ENCODE data around the gene FRMD4A.

The FRMD4A gene

GRCh38 chr10:13673156-13673555, 657.6 kb downstream of the FRMD4A start:
- TF ChIP-seq CTCF (IDR thresholded peaks at IDR 0.05; ENCODE audit: low read depth, low read length), result no peak
- peak; percentile 4 for DNase-seq (ENCODE audit: extremely low read depth, low read depth)

GRCh38 chr10:13672548-13672947, 658.2 kb downstream of the FRMD4A start:
- TF ChIP-seq CTCF (IDR thresholded peaks at IDR 0.05; ENCODE audit: low read depth, low read length), result no peak
- DNase-seq (ENCODE audit: extremely low read depth, low read depth), result no peak

- no peak for DNase-seq (ENCODE audit: extremely low read depth, low read depth)
- no peak for TF ChIP-seq CTCF (IDR thresholded peaks at IDR 0.05; ENCODE audit: low read depth, low read length)
Observed at GRCh38 chr10:13671904-13672303, 658.8 kb downstream of the FRMD4A start.

GRCh38 chr10:13670311-13670710, 660.4 kb downstream of the FRMD4A start:
- no peak for DNase-seq (ENCODE audit: extremely low read depth, low read depth)
- no peak for TF ChIP-seq CTCF (IDR thresholded peaks at IDR 0.05; ENCODE audit: low read depth, low read length)

- TF ChIP-seq CTCF (IDR thresholded peaks at IDR 0.05; ENCODE audit: low read depth, low read length), result no peak
- DNase-seq (ENCODE audit: extremely low read depth, low read depth), result no peak
Observed at GRCh38 chr10:13669901-13670300, 660.8 kb downstream of the FRMD4A start.

GRCh38 chr10:13669182-13669855, 661.4 kb downstream of the FRMD4A start:
- TF ChIP-seq CTCF (IDR thresholded peaks at IDR 0.05; ENCODE audit: low read depth, low read length), result no peak
- no peak for DNase-seq (ENCODE audit: extremely low read depth, low read depth)

- no peak for DNase-seq (ENCODE audit: extremely low read depth, low read depth)
- no peak for TF ChIP-seq CTCF (IDR thresholded peaks at IDR 0.05; ENCODE audit: low read depth, low read length)
Observed at GRCh38 chr10:13668126-13668525, 662.6 kb downstream of the FRMD4A start.

Data from AG09319 (cell line).